Measurements from ENCODE around the gene RPS6KA2.

DNA sequence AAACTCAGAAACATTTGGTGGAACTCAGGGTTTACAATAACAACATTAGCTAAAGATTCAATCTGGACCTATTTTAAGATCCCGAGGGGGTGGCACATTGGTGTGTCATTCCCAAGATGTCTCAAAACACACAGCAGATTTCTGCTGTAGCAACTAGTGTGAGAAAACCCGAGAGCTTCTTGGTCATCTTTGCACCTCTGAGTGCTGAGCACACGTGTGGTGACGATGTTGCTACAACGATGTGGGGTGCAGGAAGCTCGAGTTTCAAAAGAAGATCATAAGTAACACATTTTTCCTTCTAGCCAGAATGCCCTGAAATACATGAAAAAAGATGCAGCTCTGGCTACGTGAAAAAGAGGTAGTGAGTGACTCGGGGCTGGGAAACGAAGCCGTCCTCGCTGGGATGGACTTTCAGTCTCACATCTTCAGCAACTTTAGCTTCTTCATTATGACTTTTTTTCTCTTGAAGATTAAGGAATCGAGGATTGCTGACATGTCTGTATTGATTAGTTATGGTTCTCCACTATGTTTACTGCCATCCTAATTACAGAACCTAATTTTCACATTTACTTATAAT, 42.1 kb downstream of the RPS6KA2 start:
- TF ChIP-seq CTCF (IDR thresholded peaks at IDR 0.05) (no peak), POLR2AphosphoS5 (IDR thresholded peaks at IDR 0.05) (no peak), POLR2A (IDR thresholded peaks at IDR 0.05) (no peak)

All from breast epithelium (tissue), 3 donors.